OCI-LY7 (cell line): Measurements from ENCODE around the gene EPB41. TPM values are rescaled to one million over a fixed set of nuclear protein-coding genes. Genes with fewer than 3 reads are reported as not detected.

Source experiments
- BruUV-seq: library from RNA; stranded (reverse); fragments of 400-500 nt; replicated peaks from 2 replicates; lab custom pipeline; 2021; lab: Mats Ljungman, UMichigan
- CTCF ChIA-PET: fragments of 300-600 bp; sonication (Branson Sonifier 250); formaldehyde crosslinking; loops from one replicate; lab custom pipeline; 2022; ENCODE audit warnings: antibody characterized with exemption; ENCODE audit not compliant: unreplicated experiment; lab: Charles Lee
- POLR2A ChIA-PET: fragments of 300-600 bp; sonication (Branson Sonifier 250); formaldehyde crosslinking; loops from one replicate; lab custom pipeline; 2022; ENCODE audit warnings: antibody characterized with exemption; lab: Charles Lee
- DNase-seq: peaks from one replicate; pipeline ENCODE4 v3.0.0-alpha.2; 2015; ENCODE audit warnings: low spot score
- H2AFZ ChIP-seq: fragments of 200-600 bp; sonication (generic), shearing (Covaris generic); 2 replicates; pipeline ENCODE4 v1.6.1; 2014; ENCODE audit warnings: mild to moderate bottlenecking, antibody characterized with exemption, low read length, moderate library complexity
- H3K27ac ChIP-seq: fragments of 200-600 bp; sonication (generic); 2 replicates; pipeline ENCODE4 v1.5.1; 2014; ENCODE audit warnings: mixed run types, low read depth, mild to moderate bottlenecking, moderate library complexity, low read length, inconsistent platforms; ENCODE audit not compliant: poor library complexity, severe bottlenecking
- H3K36me3 ChIP-seq: fragments of 200-600 bp; sonication (generic); 2 replicates; pipeline ENCODE4 v1.6.1; 2014; ENCODE audit warnings: mild to moderate bottlenecking, antibody characterized with exemption, low read length, moderate library complexity, mixed read lengths; ENCODE audit not compliant: insufficient read depth
- H3K4me1 ChIP-seq: fragments of 200-600 bp; sonication (generic); 2 replicates; pipeline ENCODE4 v1.5.1; 2014; ENCODE audit warnings: mild to moderate bottlenecking, low read length; ENCODE audit not compliant: insufficient read depth, poor library complexity, severe bottlenecking
- H3K4me2 ChIP-seq: fragments of 200-600 bp; sonication (generic); 2 replicates; pipeline ENCODE4 v1.6.1; 2014; ENCODE audit warnings: mild to moderate bottlenecking, low read length
- H3K4me3 ChIP-seq: fragments of 200-600 bp; sonication (generic); 2 replicates; pipeline ENCODE4 v1.5.1; 2014; ENCODE audit warnings: mild to moderate bottlenecking, low read depth, low read length; ENCODE audit not compliant: poor library complexity, severe bottlenecking
- H3K79me2 ChIP-seq: fragments of 200-600 bp; sonication (generic); 2 replicates; pipeline ENCODE4 v1.6.1; 2016; ENCODE audit warnings: low read depth, mild to moderate bottlenecking, low read length, moderate library complexity, mixed read lengths; ENCODE audit not compliant: insufficient read depth
- H3K9me2 ChIP-seq: fragments of 200-600 bp; sonication (generic); 2 replicates; pipeline ENCODE4 v1.6.1; 2016; ENCODE audit warnings: mild to moderate bottlenecking, low read length, mixed read lengths; ENCODE audit not compliant: insufficient read depth
- H3K9me3 ChIP-seq: fragments of 200-600 bp; sonication (generic); 2 replicates; pipeline ENCODE4 v1.6.1; 2014; ENCODE audit warnings: mild to moderate bottlenecking, mixed run types, low read length, mixed read lengths
- H4K20me1 ChIP-seq: fragments of 200-600 bp; sonication (generic); 2 replicates; pipeline ENCODE4 v1.6.1; 2014; ENCODE audit warnings: mild to moderate bottlenecking, antibody characterized with exemption, low read length, moderate library complexity, mixed read lengths; ENCODE audit not compliant: insufficient read depth
- CTCF ChIP-seq: fragments of 200-600 bp; sonication (generic); conservative IDR thresholded peaks from 2 replicates; pipeline ENCODE4 v1.5.1; 2014; ENCODE audit warnings: mild to moderate bottlenecking, antibody characterized with exemption, low read length, moderate library complexity, mixed read lengths
- EZH2phosphoT487 ChIP-seq: fragments of 200-600 bp; sonication (generic); IDR thresholded peaks from 2 replicates; pipeline ENCODE4 v1.6.1; 2018; ENCODE audit warnings: low read depth, borderline replicate concordance, mild to moderate bottlenecking, mixed run types, antibody characterized with exemption, low read length, moderate library complexity, mixed read lengths
- intact Hi-C: fragments of 100-400 bp; cut with micrococcal nuclease; formaldehyde crosslinking; loops from one replicate; pipeline ENCODE4 v1.10.0; 2022; ENCODE audit not compliant: unreplicated experiment
- total RNA-seq, 2 experiments: library from RNA; depleted of rRNA in 1 of 2; stranded (reverse); fragments of >200 nt in 1 of 2; shearing (Covaris generic) in 1 of 2; gene quantifications; 2 replicates each; pipeline ENCODE4 v1.2.3, GENCODE V29; 2014 to 2022

The EPB41 gene
- total RNA-seq, 2 experiments from 2014 or later: 102 to 103 TPM

GRCh38 chr1:28982198-28982597, 67.8 kb downstream of the EPB41 start:
- Histone ChIP-seq H3K79me2 (peaks cover 20% of the 10 kb centered on the region), H3K9me2 (no peaks in the 10 kb centered on the region), H3K36me3 (peaks cover 20% of the 10 kb centered on the region), H3K4me1 (peaks cover 17% of the 10 kb centered on the region), H3K27ac (no peak overlapping the region), H2AFZ (no peak overlapping the region), H3K9me3 (peaks cover 15% of the 10 kb centered on the region; the same call in 1 of the 2 replicates), H4K20me1 (no peaks in the 10 kb centered on the region), H3K4me2 (no peak overlapping the region), H3K4me3 (no peak overlapping the region)
- intact Hi-C loops: no loop called here
- no peak for DNase-seq
- no peak for TF ChIP-seq CTCF
- TF ChIP-seq EZH2phosphoT487: no peak
- no TSS peak for BruUV-seq
- CTCF ChIA-PET: no interaction called here
- POLR2A ChIA-PET: no interaction called here

GRCh38 chr1:28983091-28983490, 68.7 kb downstream of the EPB41 start:
- DNase-seq: no peak
- ChIA-PET POLR2A (no interaction called here), CTCF (no interaction called here)
- peaks cover 28% of the 10 kb centered on the region for H3K36me3 ChIP-seq
- peaks cover 20% of the 10 kb centered on the region for H3K79me2 ChIP-seq
- no peak overlapping the region for H3K27ac ChIP-seq
- peaks cover 15% of the 10 kb centered on the region; the same call in 1 of the 2 replicates for H3K9me3 ChIP-seq
- TF ChIP-seq EZH2phosphoT487 (no peak), CTCF (no peak)
- intact Hi-C loops: no loop called here
- no TSS peak for BruUV-seq
- no peaks in the 10 kb centered on the region for H4K20me1 ChIP-seq
- no peak overlapping the region for H3K4me3 ChIP-seq
- H3K9me2 ChIP-seq: no peaks in the 10 kb centered on the region
- H2AFZ ChIP-seq: no peak overlapping the region
- H3K4me1 ChIP-seq: peaks cover 17% of the 10 kb centered on the region
- no peak overlapping the region for H3K4me2 ChIP-seq

DNA sequence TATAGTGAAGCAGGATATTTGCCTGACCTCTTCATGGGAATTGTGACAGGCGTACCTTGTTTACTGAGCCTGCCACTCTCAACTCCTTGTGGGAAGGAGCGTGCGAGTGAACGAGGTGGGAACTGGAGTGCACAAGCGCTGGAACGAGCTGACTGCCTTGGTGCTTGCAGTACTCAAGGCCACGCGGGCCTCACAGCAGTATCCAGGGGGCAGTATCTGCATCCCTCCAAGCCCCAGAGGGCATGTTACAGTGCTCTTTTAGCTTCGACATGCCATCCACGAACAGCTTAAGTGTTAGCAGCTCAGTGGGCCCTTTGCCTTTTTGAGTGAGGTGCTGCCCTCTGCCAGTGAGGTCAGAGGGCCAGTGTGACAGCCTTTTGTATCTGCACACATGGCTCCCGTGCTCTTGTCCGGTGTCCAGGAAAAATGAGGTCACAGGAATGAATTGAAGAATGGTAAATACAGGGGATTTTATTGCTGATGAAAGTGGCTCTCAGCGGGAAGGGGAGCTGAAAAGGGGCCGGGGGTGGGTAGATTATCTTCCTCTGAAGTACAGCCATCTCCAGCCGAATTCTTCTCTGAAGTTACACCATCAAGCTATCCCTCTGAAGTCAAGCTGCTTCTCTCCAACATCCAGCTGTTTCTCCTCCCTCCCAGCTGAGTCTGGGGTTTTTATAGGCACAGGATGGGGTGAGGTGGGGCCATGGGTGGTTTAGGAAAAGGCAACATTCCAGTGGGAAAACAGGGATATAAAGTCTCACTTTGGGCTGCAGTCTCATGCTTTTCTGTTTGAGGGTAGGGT, 69.3 kb downstream of the EPB41 start:
- ChIA-PET POLR2A (interaction anchor here (0.5 to 0.6 kb wide), 2 partner anchors 72 to 101 kb away, joined by 3 to 5 read pairs; no protein-coding TSS in a partner anchor), CTCF (no interaction called here)
- no peak for DNase-seq
- Histone ChIP-seq H3K27ac (no peak overlapping the region), H3K9me2 (no peaks in the 10 kb centered on the region), H3K4me1 (peaks cover 17% of the 10 kb centered on the region), H3K4me3 (no peak overlapping the region), H4K20me1 (no peaks in the 10 kb centered on the region), H3K36me3 (peaks cover 34% of the 10 kb centered on the region), H3K9me3 (peaks cover 15% of the 10 kb centered on the region; the same call in 1 of the 2 replicates), H3K79me2 (peaks cover 20% of the 10 kb centered on the region), H3K4me2 (no peak overlapping the region), H2AFZ (no peak overlapping the region)
- BruUV-seq: no TSS peak
- no peak for TF ChIP-seq CTCF
- TF ChIP-seq EZH2phosphoT487: no peak
- intact Hi-C loops: no loop called here
